CD14-positive monocyte (primary cell): ENCODE data around the gene MAP2K1. TPM values are rescaled to one million over a fixed set of nuclear protein-coding genes. Genes with fewer than 3 reads are reported as not detected.
A peak's percentile ranks its signal among the peaks of the same experiment; 100 is the strongest.

Experiments
- DNase-seq, 3 donors: peaks; one replicate each; pipeline ENCODE4 v3.0.0-alpha.2; 2011 to 2022
- H2AFZ ChIP-seq: 2 replicates; pipeline ENCODE4 v1.6.0; 2012; ENCODE audit warnings: mild to moderate bottlenecking, low read depth, low read length, inconsistent platforms; ENCODE audit not compliant: insufficient read depth, poor library complexity, severe bottlenecking
- H3K27ac ChIP-seq, 2 donors: 1 replicate in 1 of 2; 2 replicates in 1 of 2; pipeline ENCODE4 v1.5.1; 2012 to 2013; ENCODE audit warnings: low read length in 2 of 2, control low read depth in 1 of 2, inconsistent platforms in 1 of 2, low read depth in 1 of 2, mild to moderate bottlenecking in 1 of 2
- H3K27me3 ChIP-seq, 2 donors: one replicate each; pipeline versions ENCODE4 v1.6.0 to v1.6.1; 2011 to 2013; ENCODE audit warnings: low read length in 2 of 2; ENCODE audit not compliant: control insufficient read depth in 2 of 2, insufficient read depth in 2 of 2
- H3K36me3 ChIP-seq, 2 donors: replicated peaks in 1 of 2; 1 replicate in 1 of 2; 2 replicates in 1 of 2; pipeline versions ENCODE4 v1.5.1 to v1.6.1; 2012 to 2013; ENCODE audit warnings: low read length in 2 of 2, control low read depth in 1 of 2, inconsistent platforms in 1 of 2, mild to moderate bottlenecking in 1 of 2; ENCODE audit not compliant: insufficient read depth in 2 of 2, control insufficient read depth in 1 of 2
- H3K4me1 ChIP-seq, 2 donors: 1 replicate in 1 of 2; 2 replicates in 1 of 2; pipeline versions ENCODE4 v1.5.1 to v1.6.1; 2012 to 2013; ENCODE audit warnings: low read length in 2 of 2, control low read depth in 1 of 2, inconsistent platforms in 1 of 2, mild to moderate bottlenecking in 1 of 2, moderate library complexity in 1 of 2; ENCODE audit not compliant: insufficient read depth in 2 of 2, control insufficient read depth in 1 of 2
- H3K4me2 ChIP-seq: replicated peaks from 2 replicates; pipeline ENCODE3; 2012; ENCODE audit warnings: low read length, moderate library complexity, mild to moderate bottlenecking; ENCODE audit not compliant: poor library complexity, severe bottlenecking; ENCODE audit errors: extremely low read depth
- H3K4me3 ChIP-seq, 3 experiments: fragments of 200-600 bp in 1 of 3; sonication (generic) in 1 of 3; replicated peaks in 1 of 3; 1 replicate in 2 of 3; 2 replicates in 1 of 3; pipeline ENCODE4 v1.5.1; 2011 to 2013; ENCODE audit warnings: low read length in 3 of 3, mild to moderate bottlenecking in 3 of 3, control low read depth in 2 of 3, low read depth in 2 of 3, inconsistent platforms in 1 of 3, moderate library complexity in 1 of 3
- H3K79me2 ChIP-seq: 2 replicates; pipeline ENCODE4 v1.6.0; 2012; ENCODE audit warnings: mild to moderate bottlenecking, control low read depth, inconsistent platforms, low read length, moderate library complexity; ENCODE audit not compliant: insufficient read depth
- H3K9ac ChIP-seq: 2 replicates; pipeline ENCODE4 v1.6.0; 2017; ENCODE audit warnings: low read length, mild to moderate bottlenecking; ENCODE audit not compliant: insufficient read depth, poor library complexity, severe bottlenecking
- H3K9me3 ChIP-seq, 2 donors: replicated peaks in 1 of 2; 1 replicate in 1 of 2; 2 replicates in 1 of 2; pipeline versions ENCODE4 v1.5.1 to v1.6.1; 2012 to 2013; ENCODE audit warnings: low read length in 2 of 2, control low read depth in 1 of 2; ENCODE audit not compliant: control insufficient read depth in 1 of 2, insufficient read depth in 1 of 2
- H4K20me1 ChIP-seq: 2 replicates; pipeline ENCODE4 v1.6.0; 2012; ENCODE audit warnings: mild to moderate bottlenecking, low read length, control low read depth, moderate library complexity; ENCODE audit not compliant: insufficient read depth
- H3K27ac Mint-ChIP-seq, 7 donors: one replicate each; pipeline ENCODE4 v1.8.0; 2020; ENCODE audit warnings: mild to moderate bottlenecking in 7 of 7, mixed read lengths in 7 of 7, moderate library complexity in 6 of 7, inconsistent platforms in 2 of 7
- H3K27me3 Mint-ChIP-seq, 3 donors: one replicate each; pipeline ENCODE4 v1.8.0; 2021 to 2022; ENCODE audit warnings: low read depth in 3 of 3, mild to moderate bottlenecking in 3 of 3, mixed read lengths in 3 of 3, moderate library complexity in 3 of 3, inconsistent platforms in 1 of 3
- H3K36me3 Mint-ChIP-seq, 2 donors: one replicate each; pipeline ENCODE4 v1.8.0; 2020; ENCODE audit warnings: mixed read lengths in 2 of 2, inconsistent platforms in 1 of 2, mild to moderate bottlenecking in 1 of 2
- H3K4me1 Mint-ChIP-seq: one replicate; pipeline ENCODE4 v1.8.0; 2020; ENCODE audit warnings: mild to moderate bottlenecking, mixed read lengths
- H3K4me3 Mint-ChIP-seq, 2 donors: one replicate each; pipeline ENCODE4 v1.8.0; 2020; ENCODE audit warnings: mild to moderate bottlenecking in 2 of 2, mixed read lengths in 2 of 2, moderate library complexity in 1 of 2
- H3K9me3 Mint-ChIP-seq, 7 donors: one replicate each; pipeline ENCODE4 v1.8.0; 2020 to 2022; ENCODE audit warnings: mixed read lengths in 7 of 7, mild to moderate bottlenecking in 6 of 7, moderate library complexity in 6 of 7, inconsistent platforms in 2 of 7
- WGBS: methylation state at CpG from one replicate; pipeline ENCODE4 v1.1.5; 2013; ENCODE audit warnings: missing lambda C conversion rate; ENCODE audit not compliant: insufficient coverage; 5-methylcytosine and 5-hydroxymethylcytosine counted together
- intact Hi-C, 2 donors: fragments of 100-400 bp; cut with micrococcal nuclease; formaldehyde crosslinking; loops; one replicate each; pipeline versions ENCODE4 v1.15.0 to v1.15.1; 2023
- polyA plus RNA-seq, 3 donors: library from polyadenylated mRNA; depleted of rRNA in 1 of 3; unstranded in 2 of 3; stranded (reverse) in 1 of 3; fragments of 300-500 nt in 2 of 3; fragments of >200 nt in 1 of 3; fragmentation: Illumina TruSeq in 2 of 3; gene quantifications; 1 replicate in 2 of 3; 2 replicates in 1 of 3; pipeline ENCODE4 v1.2.3, GENCODE V29; 2012 to 2021
- TF ChIP-seq, protein P1 (sequence below): fragments of 200-600 bp; IDR thresholded peaks from one replicate; pipeline ENCODE4 v1.8.0; 2022; ENCODE audit warnings: antibody characterized with exemption, mild to moderate bottlenecking

MAP2K1 gene
- polyA plus RNA-seq, 3 donors: 41.3 to 71.1 (median 64.5) TPM

DNA sequence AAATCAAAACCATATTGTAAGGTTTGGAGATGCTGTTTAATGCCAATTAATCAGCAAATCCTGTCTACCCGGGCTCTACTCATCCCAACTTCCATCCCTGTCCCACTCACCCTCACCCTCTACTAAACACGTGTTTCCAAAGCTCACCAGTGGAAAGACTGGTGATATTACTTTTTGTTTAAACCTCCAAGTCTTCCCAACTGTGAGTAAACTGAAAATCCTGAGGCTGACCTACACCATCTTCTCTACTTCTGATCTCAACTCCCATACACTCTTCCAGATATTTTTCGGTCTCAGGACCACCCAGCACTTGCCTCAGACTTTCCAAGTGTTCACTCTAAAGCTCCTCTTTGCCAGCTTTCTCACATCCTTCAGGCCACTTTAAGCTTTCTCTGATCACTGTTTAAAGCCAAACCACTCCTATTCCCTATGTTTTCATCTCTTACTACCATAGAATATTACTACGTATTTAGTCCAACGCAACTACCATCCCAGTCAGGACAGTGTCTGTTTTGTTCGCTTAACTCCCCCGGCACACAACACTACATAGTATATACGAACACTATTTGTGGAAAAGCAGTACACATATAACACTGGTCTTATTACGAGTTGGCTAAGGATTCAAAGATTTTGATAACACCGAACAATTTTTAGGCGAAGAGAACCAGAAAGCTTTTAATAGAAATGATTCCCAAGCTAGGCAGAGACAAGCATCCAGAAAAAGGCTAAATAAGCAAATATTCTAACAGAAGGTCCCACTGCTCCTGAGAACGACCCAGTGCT, 117.3 kb downstream of the MAP2K1 start:
- H3K36me3 ChIP-seq: peaks cover 42 to 45% of the 10 kb centered on the region in 2 donors
- H3K9ac ChIP-seq: peak overlapping the region; percentile 83
- no peaks in the 10 kb centered on the region for H3K9me3 Mint-ChIP-seq
- H3K36me3 Mint-ChIP-seq: peaks cover 41 to 45% of the 10 kb centered on the region in 2 donors
- peak overlapping the region; percentile 92 to 98 (median 97) for H3K4me3 ChIP-seq
- no peaks in the 10 kb centered on the region for H3K9me3 ChIP-seq
- peak overlapping the region; percentile 97 for H2AFZ ChIP-seq
- intact Hi-C loops: loop anchor here in 1 of 2 donors (5.0 kb wide), 1 partner anchor 117 kb away; the partner anchor contains the start of gene MAP2K1
- H3K27ac Mint-ChIP-seq: peak overlapping the region; percentile 94 to 99 (median 97)
- TF ChIP-seq, protein P1, sequence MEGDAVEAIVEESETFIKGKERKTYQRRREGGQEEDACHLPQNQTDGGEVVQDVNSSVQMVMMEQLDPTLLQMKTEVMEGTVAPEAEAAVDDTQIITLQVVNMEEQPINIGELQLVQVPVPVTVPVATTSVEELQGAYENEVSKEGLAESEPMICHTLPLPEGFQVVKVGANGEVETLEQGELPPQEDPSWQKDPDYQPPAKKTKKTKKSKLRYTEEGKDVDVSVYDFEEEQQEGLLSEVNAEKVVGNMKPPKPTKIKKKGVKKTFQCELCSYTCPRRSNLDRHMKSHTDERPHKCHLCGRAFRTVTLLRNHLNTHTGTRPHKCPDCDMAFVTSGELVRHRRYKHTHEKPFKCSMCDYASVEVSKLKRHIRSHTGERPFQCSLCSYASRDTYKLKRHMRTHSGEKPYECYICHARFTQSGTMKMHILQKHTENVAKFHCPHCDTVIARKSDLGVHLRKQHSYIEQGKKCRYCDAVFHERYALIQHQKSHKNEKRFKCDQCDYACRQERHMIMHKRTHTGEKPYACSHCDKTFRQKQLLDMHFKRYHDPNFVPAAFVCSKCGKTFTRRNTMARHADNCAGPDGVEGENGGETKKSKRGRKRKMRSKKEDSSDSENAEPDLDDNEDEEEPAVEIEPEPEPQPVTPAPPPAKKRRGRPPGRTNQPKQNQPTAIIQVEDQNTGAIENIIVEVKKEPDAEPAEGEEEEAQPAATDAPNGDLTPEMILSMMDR: no peak
- H4K20me1 ChIP-seq: peaks cover 44% of the 10 kb centered on the region
- H3K27ac ChIP-seq: peak overlapping the region; percentile 88 to 92
- DNase-seq: no peak
- peaks cover 73% of the 10 kb centered on the region for H3K79me2 ChIP-seq
- no peaks in the 10 kb centered on the region for H3K27me3 ChIP-seq
- peaks cover 25 to 40% of the 10 kb centered on the region in 2 donors for H3K4me1 ChIP-seq
- 0% methylated on average over 2 of the region's 12 CpGs for WGBS
- peaks cover 30% of the 10 kb centered on the region for H3K4me1 Mint-ChIP-seq
- H3K27me3 Mint-ChIP-seq: peaks cover 0 to 2% (median 0%) of the 10 kb centered on the region in 3 donors
- H3K4me3 Mint-ChIP-seq: peak overlapping the region; percentile 100
- peak overlapping the region; percentile 99 for H3K4me2 ChIP-seq

DNA sequence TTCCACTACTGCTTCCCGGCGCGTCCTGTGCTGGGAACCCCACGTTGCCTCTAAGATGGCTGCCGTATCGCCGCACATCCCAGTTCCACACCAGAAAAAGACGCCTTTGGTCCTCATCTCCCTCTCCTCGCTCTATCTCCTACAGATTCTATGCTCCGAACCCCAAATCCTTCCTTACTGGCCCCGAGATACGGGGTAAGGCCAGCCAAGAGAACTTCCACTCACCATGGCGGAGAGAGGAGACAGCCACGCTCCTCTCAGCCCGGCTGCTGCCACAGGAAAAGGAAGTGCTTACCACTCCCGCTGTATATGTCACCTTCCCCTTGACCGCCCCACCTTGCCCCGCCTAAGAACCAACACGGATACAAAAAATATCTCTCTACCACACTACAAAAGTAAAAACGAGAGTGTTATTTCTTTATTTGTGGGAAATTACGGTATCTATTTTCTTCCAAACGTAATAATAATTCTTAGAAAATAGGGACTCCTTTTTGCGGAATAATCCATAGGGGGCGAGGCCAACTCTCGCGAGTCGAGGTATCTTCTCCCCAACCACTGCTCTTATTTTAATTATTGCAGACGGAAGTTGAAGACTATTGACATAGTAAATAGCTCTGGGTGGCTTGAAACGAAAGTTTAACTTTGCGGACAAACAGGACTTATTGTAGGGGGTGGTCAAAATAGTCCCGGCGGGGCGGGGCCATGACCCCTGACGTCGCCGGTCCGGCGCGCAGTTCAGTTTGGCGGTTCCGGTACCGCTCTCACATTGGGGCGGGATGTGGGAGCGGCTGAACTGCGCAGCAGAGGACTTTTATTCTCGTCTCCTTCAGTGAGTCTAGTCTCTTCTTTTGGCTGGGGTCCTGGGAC, 118.1 kb downstream of the MAP2K1 start, which contains the start of the genes RPL4 and ZWILCH:
TSS of gene RPL4 (minus strand) at position 293 of the 867 bp plus-strand sequence. CDS start at position 228, 65 bp downstream.
TSS of gene ZWILCH (plus strand) at position 764 of the 867 bp plus-strand sequence. CDS start at position 777, 13 bp downstream.
- TF ChIP-seq, protein P1: no peak
- H3K9me3 Mint-ChIP-seq: no peaks in the 10 kb centered on the region
- H2AFZ ChIP-seq: peak within 1 kb of the TSS; percentile 97
- no peaks in the 10 kb centered on the region for H3K9me3 ChIP-seq
- peak within 1 kb of the TSS; percentile 99 for H3K4me2 ChIP-seq
- H3K4me3 ChIP-seq: peak within 1 kb of the TSS; percentile 92 to 98 (median 97)
- peaks cover 30% of the 10 kb centered on the region for H3K4me1 Mint-ChIP-seq
- peaks cover 33 to 37% of the 10 kb centered on the region in 2 donors for H3K36me3 Mint-ChIP-seq
- H3K27ac ChIP-seq: peak within 1 kb of the TSS; percentile 88 to 92
- DNase-seq: peak; percentile 83 to 86 (median 86)
- H3K9ac ChIP-seq: peak within 1 kb of the TSS; percentile 83
- intact Hi-C loops: loop anchor here in 1 of 2 donors (5.0 kb wide), 1 partner anchor 117 kb away; the partner anchor contains the start of gene MAP2K1
- peak within 1 kb of the TSS; percentile 94 to 99 (median 97) for H3K27ac Mint-ChIP-seq
- H3K4me1 ChIP-seq: peaks cover 25 to 40% of the 10 kb centered on the region in 2 donors
- peak within 1 kb of the TSS; percentile 100 for H3K4me3 Mint-ChIP-seq
- no peaks in the 10 kb centered on the region for H3K27me3 ChIP-seq
- WGBS: 1% methylated on average over 28 of the region's 46 CpGs
- peaks cover 36% of the 10 kb centered on the region for H4K20me1 ChIP-seq
- H3K36me3 ChIP-seq: peaks cover 34 to 36% of the 10 kb centered on the region in 2 donors
- H3K27me3 Mint-ChIP-seq: peaks cover 0 to 2% (median 0%) of the 10 kb centered on the region in 3 donors
- H3K79me2 ChIP-seq: peaks cover 73% of the 10 kb centered on the region
